ENCODE measurements around the gene MLLT1.

DNA sequence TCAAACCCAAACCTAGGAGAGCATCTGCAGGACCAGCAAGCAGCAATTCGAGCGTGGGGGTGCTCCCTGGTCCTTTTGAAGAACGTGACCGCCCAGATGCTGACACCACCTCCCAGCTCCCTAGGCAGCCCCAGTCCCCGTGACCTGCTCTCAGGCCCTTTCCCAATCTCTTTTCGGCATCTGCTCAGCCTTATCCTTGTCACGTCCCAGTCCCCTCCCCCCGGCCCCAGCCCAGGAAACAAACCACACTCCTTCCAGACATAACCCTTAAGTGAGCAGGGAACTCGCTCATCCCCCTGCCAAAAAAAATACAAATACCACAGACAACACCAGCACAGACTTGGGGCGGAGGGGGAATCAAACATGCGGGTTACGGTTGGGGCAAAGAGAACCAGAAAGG is 3.3 kb downstream of the MLLT1 start:
- TF ChIP-seq, protein P1, sequence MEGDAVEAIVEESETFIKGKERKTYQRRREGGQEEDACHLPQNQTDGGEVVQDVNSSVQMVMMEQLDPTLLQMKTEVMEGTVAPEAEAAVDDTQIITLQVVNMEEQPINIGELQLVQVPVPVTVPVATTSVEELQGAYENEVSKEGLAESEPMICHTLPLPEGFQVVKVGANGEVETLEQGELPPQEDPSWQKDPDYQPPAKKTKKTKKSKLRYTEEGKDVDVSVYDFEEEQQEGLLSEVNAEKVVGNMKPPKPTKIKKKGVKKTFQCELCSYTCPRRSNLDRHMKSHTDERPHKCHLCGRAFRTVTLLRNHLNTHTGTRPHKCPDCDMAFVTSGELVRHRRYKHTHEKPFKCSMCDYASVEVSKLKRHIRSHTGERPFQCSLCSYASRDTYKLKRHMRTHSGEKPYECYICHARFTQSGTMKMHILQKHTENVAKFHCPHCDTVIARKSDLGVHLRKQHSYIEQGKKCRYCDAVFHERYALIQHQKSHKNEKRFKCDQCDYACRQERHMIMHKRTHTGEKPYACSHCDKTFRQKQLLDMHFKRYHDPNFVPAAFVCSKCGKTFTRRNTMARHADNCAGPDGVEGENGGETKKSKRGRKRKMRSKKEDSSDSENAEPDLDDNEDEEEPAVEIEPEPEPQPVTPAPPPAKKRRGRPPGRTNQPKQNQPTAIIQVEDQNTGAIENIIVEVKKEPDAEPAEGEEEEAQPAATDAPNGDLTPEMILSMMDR (IDR thresholded peaks at IDR 0.05) = no peak
- TF ChIP-seq POLR2A (IDR thresholded peaks at IDR 0.05) = no peak

Measured in heart left ventricle (tissue), 13 donors.